Ishikawa (cell line): ENCODE measurements around the gene PIP5K1C.

Source experiments
- CEBPB ChIP-seq: IDR thresholded peaks from 2 replicates; pipeline ENCODE4 v1.6.1; 2012
- CREB1 ChIP-seq: IDR thresholded peaks from 2 replicates; pipeline ENCODE4 v1.6.1; 2012; ENCODE audit warnings: low read depth
- EGR1 ChIP-seq: IDR thresholded peaks from 2 replicates; pipeline ENCODE4 v1.6.1; 2012
- EP300 ChIP-seq: IDR thresholded peaks from 2 replicates; pipeline ENCODE4 v1.6.1; 2012; ENCODE audit warnings: borderline replicate concordance
- FOXM1 ChIP-seq: IDR thresholded peaks from 2 replicates; pipeline ENCODE4 v1.6.1; 2012; ENCODE audit warnings: low read depth, borderline replicate concordance
- MAX ChIP-seq: IDR thresholded peaks from 2 replicates; pipeline ENCODE4 v1.6.1; 2012
- NFIC ChIP-seq: IDR thresholded peaks from 2 replicates; pipeline ENCODE4 v1.6.1; 2012
- RAD21 ChIP-seq: IDR thresholded peaks from 2 replicates; pipeline ENCODE4 v1.6.1; 2012; ENCODE audit warnings: low read depth
- REST ChIP-seq: IDR thresholded peaks from 2 replicates; pipeline ENCODE4 v1.6.1; 2012; ENCODE audit warnings: low read depth, mild to moderate bottlenecking
- TAF1 ChIP-seq: IDR thresholded peaks from 2 replicates; pipeline ENCODE4 v1.6.1; 2012; ENCODE audit warnings: low read depth, mild to moderate bottlenecking
- TCF12 ChIP-seq: IDR thresholded peaks from 2 replicates; pipeline ENCODE4 v1.6.1; 2012; ENCODE audit warnings: low read depth
- TEAD4 ChIP-seq: IDR thresholded peaks from 2 replicates; pipeline ENCODE4 v1.6.1; 2012
- USF1 ChIP-seq: IDR thresholded peaks from 2 replicates; pipeline ENCODE4 v1.6.1; 2012
- YY1 ChIP-seq: IDR thresholded peaks from 2 replicates; pipeline ENCODE4 v1.6.1; 2012; ENCODE audit warnings: low read depth
- ZBTB7A ChIP-seq: IDR thresholded peaks from 2 replicates; pipeline ENCODE4 v1.6.1; 2012; ENCODE audit warnings: low read depth

The PIP5K1C gene

GRCh38 chr19:3626473-3627350 is 73.6 kb downstream of the PIP5K1C start, which contains the start of gene CACTIN:
TSS of gene CACTIN (minus strand) at chr19:3626790. CDS start at chr19:3626762, 28 bp downstream.
- TF ChIP-seq USF1, result 0 out of 2 replicates have a peak, but pooled peaks have one; percentile 12
- TF ChIP-seq TAF1, result peak; percentile 68
- no peak for TF ChIP-seq CREB1
- TF ChIP-seq EP300, result no peak
- TF ChIP-seq TEAD4, result no peak; the same call in 1 of the 2 replicates
- no peak for TF ChIP-seq ZBTB7A
- TF ChIP-seq REST, result no peak
- peak; percentile 71; the same call in 1 of the 2 replicates for TF ChIP-seq MAX
- TF ChIP-seq FOXM1, result 0 out of 2 replicates have a peak, but pooled peaks have one; percentile 42
- no peak; the same call in 1 of the 2 replicates for TF ChIP-seq NFIC
- peak; percentile 76 for TF ChIP-seq EGR1
- TF ChIP-seq CEBPB, result no peak
- no peak for TF ChIP-seq RAD21
- TF ChIP-seq YY1, result peak; percentile 69
- TF ChIP-seq TCF12, result peak; percentile 67

GRCh38 chr19:3625996-3626472 is 74.2 kb downstream of the PIP5K1C start:
- no peak for TF ChIP-seq ZBTB7A
- no peak for TF ChIP-seq CREB1
- no peak for TF ChIP-seq YY1
- TF ChIP-seq TEAD4, result no peak
- TF ChIP-seq FOXM1, result no peak
- TF ChIP-seq NFIC, result no peak
- no peak for TF ChIP-seq MAX
- TF ChIP-seq USF1, result no peak
- no peak for TF ChIP-seq TAF1
- TF ChIP-seq CEBPB, result no peak
- no peak for TF ChIP-seq TCF12

- no peak for TF ChIP-seq TAF1
- no peak for TF ChIP-seq FOXM1
- TF ChIP-seq REST, result no peak
These were observed 76.6 kb downstream of the PIP5K1C start for GRCh38 chr19:3623716-3624115.

- TF ChIP-seq TCF12, result no peak
- no peak for TF ChIP-seq FOXM1
- TF ChIP-seq RAD21, result no peak
- TF ChIP-seq TEAD4, result no peak
- no peak for TF ChIP-seq USF1
- TF ChIP-seq NFIC, result no peak
- TF ChIP-seq REST, result no peak
- no peak for TF ChIP-seq CEBPB
- no peak for TF ChIP-seq CREB1
- TF ChIP-seq TAF1, result no peak
- TF ChIP-seq ZBTB7A, result no peak
- no peak for TF ChIP-seq MAX
- TF ChIP-seq YY1, result no peak
- no peak for TF ChIP-seq EGR1
- no peak for TF ChIP-seq EP300
These were observed 78.0 kb downstream of the PIP5K1C start for GRCh38 chr19:3622224-3622623.
